Hepatocyte (in vitro differentiated cells): ENCODE data around the gene TTC7B.

Experiments used
- EZH2phosphoT487 ChIP-seq: fragments of 200-600 bp; sonication (generic); IDR thresholded peaks from one replicate; pipeline ENCODE4 v1.6.1; 2018; ENCODE audit warnings: antibody characterized with exemption, mild to moderate bottlenecking, low read depth, moderate library complexity; ENCODE audit not compliant: unreplicated experiment, severe bottlenecking
- TF ChIP-seq, protein P1 (sequence below): fragments of 200-600 bp; sonication (generic); IDR thresholded peaks from 2 replicates; pipeline ENCODE4 v1.5.1; 2016; ENCODE audit warnings: antibody characterized with exemption, mild to moderate bottlenecking; ENCODE audit not compliant: poor library complexity

- TF ChIP-seq, protein P1, sequence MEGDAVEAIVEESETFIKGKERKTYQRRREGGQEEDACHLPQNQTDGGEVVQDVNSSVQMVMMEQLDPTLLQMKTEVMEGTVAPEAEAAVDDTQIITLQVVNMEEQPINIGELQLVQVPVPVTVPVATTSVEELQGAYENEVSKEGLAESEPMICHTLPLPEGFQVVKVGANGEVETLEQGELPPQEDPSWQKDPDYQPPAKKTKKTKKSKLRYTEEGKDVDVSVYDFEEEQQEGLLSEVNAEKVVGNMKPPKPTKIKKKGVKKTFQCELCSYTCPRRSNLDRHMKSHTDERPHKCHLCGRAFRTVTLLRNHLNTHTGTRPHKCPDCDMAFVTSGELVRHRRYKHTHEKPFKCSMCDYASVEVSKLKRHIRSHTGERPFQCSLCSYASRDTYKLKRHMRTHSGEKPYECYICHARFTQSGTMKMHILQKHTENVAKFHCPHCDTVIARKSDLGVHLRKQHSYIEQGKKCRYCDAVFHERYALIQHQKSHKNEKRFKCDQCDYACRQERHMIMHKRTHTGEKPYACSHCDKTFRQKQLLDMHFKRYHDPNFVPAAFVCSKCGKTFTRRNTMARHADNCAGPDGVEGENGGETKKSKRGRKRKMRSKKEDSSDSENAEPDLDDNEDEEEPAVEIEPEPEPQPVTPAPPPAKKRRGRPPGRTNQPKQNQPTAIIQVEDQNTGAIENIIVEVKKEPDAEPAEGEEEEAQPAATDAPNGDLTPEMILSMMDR: no peak
- no peak for TF ChIP-seq EZH2phosphoT487
Observed at GRCh38 chr14:90730206-90730766, 85.9 kb downstream of the TTC7B start.
